Activated CD8-positive, alpha-beta T cell treated with anti-CD3 and anti-CD28 coated beads for 36 hours (primary cell): ENCODE measurements around the gene HID1. TPM values are rescaled to one million over a fixed set of nuclear protein-coding genes. Genes with fewer than 3 reads are reported as not detected.
"Not testable (repeated sequence)": the region's sequence is repeated elsewhere in the genome, so short reads cannot be mapped to it uniquely, and the experiment has no call there.

ENCODE experiments used
- ATAC-seq: fragments of 200-7000 bp; cut with Tn5 transposase; one replicate; pipeline ENCODE4 v1.10.0; 2021; ENCODE audit warnings: mild to moderate bottlenecking, moderate library complexity
- CTCF ChIA-PET: fragments of 350-600 bp; sonication (Branson Sonifier 250); formaldehyde crosslinking; loops from one replicate; lab custom pipeline; 2021; ENCODE audit warnings: antibody characterized with exemption; lab: Charles Lee
- POLR2A ChIA-PET: fragments of 350-600 bp; sonication (Branson Sonifier 250); formaldehyde crosslinking; loops from one replicate; lab custom pipeline; 2021; ENCODE audit warnings: antibody characterized with exemption; lab: Charles Lee
- DNase-seq: peaks from one replicate; pipeline ENCODE4 v3.0.0-alpha.2; 2020
- H3K27ac Mint-ChIP-seq: one replicate; pipeline ENCODE4 v1.8.0; 2021; ENCODE audit warnings: mild to moderate bottlenecking, mixed read lengths
- H3K27me3 Mint-ChIP-seq: one replicate; pipeline ENCODE4 v1.8.0; 2021; ENCODE audit warnings: mixed read lengths
- H3K36me3 Mint-ChIP-seq: one replicate; pipeline ENCODE4 v1.8.0; 2021; ENCODE audit warnings: low read depth, mixed read lengths
- H3K4me1 Mint-ChIP-seq: one replicate; pipeline ENCODE4 v1.8.0; 2021; ENCODE audit warnings: low read depth, mixed read lengths
- H3K4me3 Mint-ChIP-seq: one replicate; pipeline ENCODE4 v1.8.0; 2021; ENCODE audit warnings: mild to moderate bottlenecking, moderate library complexity, mixed read lengths
- H3K9me3 Mint-ChIP-seq: one replicate; pipeline ENCODE4 v1.8.0; 2021; ENCODE audit warnings: mixed read lengths
- intact Hi-C: fragments of 100-400 bp; cut with micrococcal nuclease; formaldehyde crosslinking; loops from one replicate; pipeline ENCODE4 v1.10.0; 2022
- total RNA-seq, 2 experiments: library from RNA; stranded (reverse); gene quantifications; one replicate each; pipeline ENCODE4 v1.2.3, GENCODE V29; 2021
- TF ChIP-seq, protein P1 (sequence below): fragments of 200-600 bp; IDR thresholded peaks from one replicate; pipeline ENCODE4 v1.8.0; 2022; ENCODE audit warnings: antibody characterized with exemption, mild to moderate bottlenecking

HID1 gene
- total RNA-seq, 2 experiments from 2014 or later: 1.4 to 1.7 TPM

DNA sequence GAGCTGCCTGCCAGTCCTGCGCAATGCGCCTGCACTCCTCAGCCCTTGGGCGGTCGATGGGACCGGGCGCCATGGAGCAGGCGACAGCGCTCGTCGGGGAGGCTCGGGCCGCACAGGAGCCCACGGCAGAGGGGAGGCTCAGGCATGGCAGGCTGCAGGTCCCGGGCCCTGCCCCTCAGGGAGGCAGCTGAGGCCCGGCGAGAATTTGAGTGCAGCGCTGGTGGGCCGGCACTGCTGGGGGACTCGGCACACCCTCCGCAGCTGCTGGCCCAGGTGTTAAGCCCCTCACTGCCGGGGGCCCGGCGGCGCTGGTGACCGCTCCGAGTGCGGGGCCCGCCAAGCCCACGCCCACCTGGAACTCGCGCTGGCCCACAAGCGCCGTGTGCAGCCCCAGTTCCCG, 65.5 kb downstream of the HID1 start:
- Mint-ChIP-seq H3K27ac (no peak overlapping the region), H3K4me3 (no peak overlapping the region), H3K4me1 (no peaks in the 10 kb centered on the region), H3K27me3 (peaks cover 11% of the 10 kb centered on the region), H3K9me3 (no peaks in the 10 kb centered on the region), H3K36me3 (no peaks in the 10 kb centered on the region)
- ChIA-PET POLR2A (no interaction called here), CTCF (interaction anchor here (1.3 to 1.4 kb wide), 2 partner anchors 17 to 51 kb away, joined by 4 to 5 read pairs; partner anchors contain the start of gene OTOP2)
- TF ChIP-seq, protein P1, sequence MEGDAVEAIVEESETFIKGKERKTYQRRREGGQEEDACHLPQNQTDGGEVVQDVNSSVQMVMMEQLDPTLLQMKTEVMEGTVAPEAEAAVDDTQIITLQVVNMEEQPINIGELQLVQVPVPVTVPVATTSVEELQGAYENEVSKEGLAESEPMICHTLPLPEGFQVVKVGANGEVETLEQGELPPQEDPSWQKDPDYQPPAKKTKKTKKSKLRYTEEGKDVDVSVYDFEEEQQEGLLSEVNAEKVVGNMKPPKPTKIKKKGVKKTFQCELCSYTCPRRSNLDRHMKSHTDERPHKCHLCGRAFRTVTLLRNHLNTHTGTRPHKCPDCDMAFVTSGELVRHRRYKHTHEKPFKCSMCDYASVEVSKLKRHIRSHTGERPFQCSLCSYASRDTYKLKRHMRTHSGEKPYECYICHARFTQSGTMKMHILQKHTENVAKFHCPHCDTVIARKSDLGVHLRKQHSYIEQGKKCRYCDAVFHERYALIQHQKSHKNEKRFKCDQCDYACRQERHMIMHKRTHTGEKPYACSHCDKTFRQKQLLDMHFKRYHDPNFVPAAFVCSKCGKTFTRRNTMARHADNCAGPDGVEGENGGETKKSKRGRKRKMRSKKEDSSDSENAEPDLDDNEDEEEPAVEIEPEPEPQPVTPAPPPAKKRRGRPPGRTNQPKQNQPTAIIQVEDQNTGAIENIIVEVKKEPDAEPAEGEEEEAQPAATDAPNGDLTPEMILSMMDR: no peak
- DNase-seq: no peak
- intact Hi-C loops: no loop called here
- ATAC-seq: no peak

- H3K27me3 Mint-ChIP-seq: peaks cover 15% of the 10 kb centered on the region
- H3K27ac Mint-ChIP-seq, ATAC-seq, H3K36me3 Mint-ChIP-seq, H3K4me3 Mint-ChIP-seq, H3K9me3 Mint-ChIP-seq, H3K4me1 Mint-ChIP-seq, intact Hi-C loops, POLR2A ChIA-PET: not testable (repeated sequence)
- CTCF ChIA-PET: interaction anchor here (1.3 to 1.4 kb wide), 2 partner anchors 18 to 52 kb away, joined by 4 to 5 read pairs; partner anchors contain the start of gene OTOP2
- peak; percentile 10 for DNase-seq
Measured at GRCh38 chr17:74906214-74906793, 66.3 kb downstream of the HID1 start.

GRCh38 chr17:74904687-74905409, 67.7 kb downstream of the HID1 start:
- no peak overlapping the region for H3K4me3 Mint-ChIP-seq
- ATAC-seq (peak; percentile 58), DNase-seq (peak; percentile 7)
- H3K4me1 Mint-ChIP-seq: no peaks in the 10 kb centered on the region
- no peaks in the 10 kb centered on the region for H3K9me3 Mint-ChIP-seq
- CTCF ChIA-PET: no interaction called here
- no peak overlapping the region for H3K27ac Mint-ChIP-seq
- TF ChIP-seq, protein P1: no peak
- H3K36me3 Mint-ChIP-seq: no peaks in the 10 kb centered on the region
- POLR2A ChIA-PET: no interaction called here
- H3K27me3 Mint-ChIP-seq: peaks cover 15% of the 10 kb centered on the region
- intact Hi-C loops: no loop called here

DNA sequence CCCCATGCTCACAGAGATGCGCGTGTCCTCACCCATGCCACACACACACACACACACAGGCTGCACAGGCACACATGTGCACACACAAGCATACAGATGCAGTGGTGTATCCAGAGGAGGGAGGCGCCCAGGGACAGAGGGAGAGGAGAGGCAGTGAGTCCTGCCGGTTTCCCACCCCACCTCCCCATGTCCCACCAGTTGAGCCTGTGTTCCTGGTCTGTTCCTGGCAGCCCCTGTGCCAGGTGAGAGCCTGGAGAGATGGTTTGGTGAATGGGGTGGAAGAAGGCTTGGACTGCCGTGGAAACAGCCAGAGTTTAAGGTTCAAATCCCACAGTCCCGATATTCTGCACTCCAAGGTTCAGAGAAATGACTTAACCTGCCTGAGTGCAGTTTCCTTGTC, 68.9 kb downstream of the HID1 start:
- ChIA-PET CTCF (no interaction called here), POLR2A (no interaction called here)
- Mint-ChIP-seq H3K4me3 (no peak overlapping the region), H3K4me1 (no peaks in the 10 kb centered on the region), H3K9me3 (no peaks in the 10 kb centered on the region), H3K36me3 (no peaks in the 10 kb centered on the region), H3K27me3 (peaks cover 15% of the 10 kb centered on the region), H3K27ac (no peak overlapping the region)
- no peak for ATAC-seq
- TF ChIP-seq, protein P1: no peak
- intact Hi-C loops: no loop called here
- DNase-seq: no peak

- CTCF ChIA-PET: no interaction called here
Measured at GRCh38 chr17:74903034-74903433, 69.5 kb downstream of the HID1 start.

More at GRCh38 chr17:74903034-74903433, 69.5 kb downstream of the HID1 start:
- intact Hi-C loops: no loop called here
- POLR2A ChIA-PET: no interaction called here
- H3K27me3 Mint-ChIP-seq: peaks cover 15% of the 10 kb centered on the region
- TF ChIP-seq, protein P1: no peak
- H3K36me3 Mint-ChIP-seq: no peaks in the 10 kb centered on the region
- ATAC-seq (no peak), DNase-seq (no peak)
- H3K9me3 Mint-ChIP-seq: no peaks in the 10 kb centered on the region
- H3K4me3 Mint-ChIP-seq: no peak overlapping the region
- H3K4me1 Mint-ChIP-seq: no peaks in the 10 kb centered on the region
- H3K27ac Mint-ChIP-seq: no peak overlapping the region
